ENCODE data around the gene FITM2.
"Not testable (repeated sequence)": the region's sequence is repeated elsewhere in the genome, so short reads cannot be mapped to it uniquely, and the experiment has no call there.

FITM2 gene

DNA sequence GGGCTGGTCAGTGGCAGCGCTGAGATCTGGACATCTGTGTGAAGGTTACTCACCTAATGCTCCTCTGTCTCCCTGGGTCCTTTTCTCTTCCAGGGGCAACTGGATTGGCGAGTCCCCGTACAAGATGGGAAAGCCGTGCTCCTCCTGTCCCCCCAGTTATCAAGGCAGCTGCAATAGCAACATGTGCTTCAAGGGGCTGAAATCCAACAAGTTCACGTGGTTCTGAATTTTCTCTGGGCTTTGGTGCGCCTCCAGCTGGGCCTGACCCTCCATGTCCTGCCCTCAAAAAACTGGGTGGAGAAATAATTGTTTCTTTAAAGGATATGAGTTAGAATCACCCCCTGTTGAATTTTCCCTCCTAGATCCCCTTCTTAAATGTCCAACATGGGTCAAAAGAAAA, 39.6 kb upstream of the FITM2 start:
- 95% methylated on average over 6 of the region's 6 CpGs for WGBS
- Histone ChIP-seq H2BK12ac (ENCODE audit: low read length in 2 of 2) (no peak overlapping the region), H2BK5ac (ENCODE audit: low read depth, low read length, poor library complexity, severe bottlenecking) (no peak overlapping the region), H3K14ac (ENCODE audit: low read length in 2 of 2) (no peak overlapping the region), H3K4ac (ENCODE audit: low read depth in 1 of 2, low read length in 2 of 2) (no peak overlapping the region), H2BK15ac (ENCODE audit: low read depth, poor library complexity, severe bottlenecking) (no peak overlapping the region), H3K79me1 (replicated peaks; ENCODE audit: low read length, poor library complexity, severe bottlenecking) (no peaks in the 10 kb centered on the region), H3K4me3 (ENCODE audit: insufficient read depth in 1 of 2, low read depth in 1 of 2, low read length in 2 of 2) (no peak overlapping the region), H3K4me1 (ENCODE audit: control insufficient read depth, insufficient read depth, low read depth, low read length) (no peaks in the 10 kb centered on the region), H3K9ac (ENCODE audit: low read length) (no peak overlapping the region), H2AFZ (ENCODE audit: low read depth, low read length) (no peak overlapping the region), H2AK5ac (ENCODE audit: low read length, severe bottlenecking) (no peak overlapping the region), H2BK120ac (ENCODE audit: low read depth, low read length) (no peak overlapping the region), H4K8ac (ENCODE audit: low read length) (no peak overlapping the region), H3K18ac (ENCODE audit: low read depth in 1 of 2, low read length in 2 of 2) (no peak overlapping the region), H3K36me3 (ENCODE audit: control insufficient read depth in 1 of 2, insufficient read depth in 2 of 2, low read depth in 1 of 2, low read length in 2 of 2) (no peaks in the 10 kb centered on the region), H3K27me3 (ENCODE audit: control insufficient read depth in 1 of 2, insufficient read depth in 1 of 2, low read length in 2 of 2) (peaks cover 8 to 29% of the 10 kb centered on the region in 2 experiments), H4K91ac (ENCODE audit: low read length) (no peak overlapping the region), H3K27ac (ENCODE audit: low read length, poor library complexity, severe bottlenecking) (no peak overlapping the region), H3K23ac (ENCODE audit: low read length in 2 of 2) (no peak overlapping the region), H3K4me2 (ENCODE audit: low read length, poor library complexity, severe bottlenecking) (no peak overlapping the region), H3K9me3 (ENCODE audit: control insufficient read depth, low read length) (no peaks in the 10 kb centered on the region)
- DNase-seq: no peak

DNA sequence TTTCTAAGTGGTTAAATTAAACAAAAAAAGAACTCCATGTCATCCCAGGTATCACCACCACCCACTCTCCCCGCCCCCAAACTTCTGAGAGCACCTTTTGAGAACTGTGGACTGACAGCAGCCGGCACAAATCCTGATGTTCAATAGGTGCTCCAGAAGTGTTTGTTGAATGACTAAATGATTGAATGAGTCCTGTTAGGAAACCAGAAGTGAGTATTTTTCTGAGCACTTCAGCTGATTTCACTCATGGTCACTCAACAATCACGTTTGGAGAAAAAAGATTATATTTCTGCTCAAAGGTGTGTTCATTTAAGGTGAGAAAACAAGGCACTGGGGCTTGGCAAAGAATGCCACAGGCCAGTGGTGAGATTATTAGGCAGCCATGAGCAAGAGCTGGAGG, 38.3 kb upstream of the FITM2 start:
- no peak overlapping the region for H4K91ac ChIP-seq (ENCODE audit: low read length)
- no peak overlapping the region for H3K14ac ChIP-seq (ENCODE audit: low read length in 2 of 2)
- no peak overlapping the region for H3K27ac ChIP-seq (ENCODE audit: low read length, poor library complexity, severe bottlenecking)
- no peaks in the 10 kb centered on the region for H3K9me3 ChIP-seq (ENCODE audit: control insufficient read depth, low read length)
- no peak overlapping the region for H3K23ac ChIP-seq (ENCODE audit: low read length in 2 of 2)
- H3K18ac ChIP-seq (ENCODE audit: low read depth in 1 of 2, low read length in 2 of 2): no peak overlapping the region
- H3K9ac ChIP-seq (ENCODE audit: low read length): no peak overlapping the region
- no peak overlapping the region for H3K4me2 ChIP-seq (ENCODE audit: low read length, poor library complexity, severe bottlenecking)
- no peak overlapping the region for H2BK5ac ChIP-seq (ENCODE audit: low read depth, low read length, poor library complexity, severe bottlenecking)
- H3K4me1 ChIP-seq (ENCODE audit: control insufficient read depth, insufficient read depth, low read depth, low read length): no peaks in the 10 kb centered on the region
- 66% methylated on average over 3 of the region's 3 CpGs for WGBS
- no peak overlapping the region for H2BK15ac ChIP-seq (ENCODE audit: low read depth, poor library complexity, severe bottlenecking)
- H2AK5ac ChIP-seq (ENCODE audit: low read length, severe bottlenecking): no peak overlapping the region
- no peaks in the 10 kb centered on the region for H3K79me1 ChIP-seq (replicated peaks; ENCODE audit: low read length, poor library complexity, severe bottlenecking)
- no peak overlapping the region for H3K4me3 ChIP-seq (ENCODE audit: insufficient read depth in 1 of 2, low read depth in 1 of 2, low read length in 2 of 2)
- H3K36me3 ChIP-seq (ENCODE audit: control insufficient read depth in 1 of 2, insufficient read depth in 2 of 2, low read depth in 1 of 2, low read length in 2 of 2): no peaks in the 10 kb centered on the region
- no peak overlapping the region for H2AFZ ChIP-seq (ENCODE audit: low read depth, low read length)
- peaks cover 8 to 24% of the 10 kb centered on the region in 2 experiments for H3K27me3 ChIP-seq (ENCODE audit: control insufficient read depth in 1 of 2, insufficient read depth in 1 of 2, low read length in 2 of 2)
- no peak overlapping the region for H2BK120ac ChIP-seq (ENCODE audit: low read depth, low read length)
- no peak overlapping the region for H4K8ac ChIP-seq (ENCODE audit: low read length)
- H2BK12ac ChIP-seq (ENCODE audit: low read length in 2 of 2): no peak overlapping the region
- DNase-seq: no peak
- H3K4ac ChIP-seq (ENCODE audit: low read depth in 1 of 2, low read length in 2 of 2): no peak overlapping the region

DNA sequence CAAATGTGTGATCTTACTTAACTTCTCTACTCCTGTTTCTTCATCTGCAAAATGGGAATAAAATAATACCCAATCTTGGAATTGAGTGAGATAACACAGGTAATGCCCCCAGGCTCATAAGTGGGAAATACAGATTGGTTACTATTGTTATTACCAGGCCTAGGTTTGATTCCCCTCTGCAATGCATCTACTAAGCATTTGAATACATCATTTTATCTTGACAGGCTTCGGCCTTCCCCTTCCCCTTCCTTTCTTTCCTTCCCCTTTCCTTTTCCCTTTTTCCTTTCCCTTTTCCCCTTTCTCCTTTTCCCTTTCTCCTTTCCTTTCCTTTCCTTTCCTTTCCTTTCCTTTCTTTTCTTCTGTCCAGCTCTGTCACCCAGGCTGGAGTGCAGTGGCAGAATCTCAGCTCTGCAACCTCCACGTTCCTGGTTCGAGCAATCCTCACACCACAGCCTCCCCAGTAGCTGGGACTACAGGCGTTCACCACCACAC, 37.2 kb upstream of the FITM2 start:
- H3K27me3 ChIP-seq (ENCODE audit: control insufficient read depth in 1 of 2, insufficient read depth in 1 of 2, low read length in 2 of 2): peaks cover 8 to 24% of the 10 kb centered on the region in 2 experiments
- H3K4me1 ChIP-seq (ENCODE audit: control insufficient read depth, insufficient read depth, low read depth, low read length): no peaks in the 10 kb centered on the region
- H3K4me2 ChIP-seq (ENCODE audit: low read length, poor library complexity, severe bottlenecking): no peak overlapping the region
- H3K79me1 ChIP-seq (replicated peaks; ENCODE audit: low read length, poor library complexity, severe bottlenecking): no peaks in the 10 kb centered on the region
- WGBS: 76% methylated on average over 2 of the region's 4 CpGs
- H3K18ac ChIP-seq (ENCODE audit: low read depth in 1 of 2, low read length in 2 of 2): no peak overlapping the region
- H4K91ac ChIP-seq (ENCODE audit: low read length): no peak overlapping the region
- no peaks in the 10 kb centered on the region for H3K36me3 ChIP-seq (ENCODE audit: control insufficient read depth in 1 of 2, insufficient read depth in 2 of 2, low read depth in 1 of 2, low read length in 2 of 2)
- H3K14ac ChIP-seq (ENCODE audit: low read length in 2 of 2): no peak overlapping the region
- no peak overlapping the region for H2BK12ac ChIP-seq (ENCODE audit: low read length in 2 of 2)
- no peak overlapping the region for H3K4ac ChIP-seq (ENCODE audit: low read depth in 1 of 2, low read length in 2 of 2)
- H2BK120ac ChIP-seq (ENCODE audit: low read depth, low read length): no peak overlapping the region
- no peak overlapping the region for H2BK15ac ChIP-seq (ENCODE audit: low read depth, poor library complexity, severe bottlenecking)
- no peak for DNase-seq
- H3K27ac ChIP-seq (ENCODE audit: low read length, poor library complexity, severe bottlenecking): no peak overlapping the region
- no peak overlapping the region for H3K4me3 ChIP-seq (ENCODE audit: insufficient read depth in 1 of 2, low read depth in 1 of 2, low read length in 2 of 2)
- H2BK5ac ChIP-seq (ENCODE audit: low read depth, low read length, poor library complexity, severe bottlenecking): no peak overlapping the region
- no peak overlapping the region for H4K8ac ChIP-seq (ENCODE audit: low read length)
- no peak overlapping the region for H3K23ac ChIP-seq (ENCODE audit: low read length in 2 of 2)
- H3K9me3 ChIP-seq (ENCODE audit: control insufficient read depth, low read length): no peaks in the 10 kb centered on the region
- H3K9ac ChIP-seq (ENCODE audit: low read length): no peak overlapping the region
- no peak overlapping the region for H2AFZ ChIP-seq (ENCODE audit: low read depth, low read length)
- no peak overlapping the region for H2AK5ac ChIP-seq (ENCODE audit: low read length, severe bottlenecking)

DNA sequence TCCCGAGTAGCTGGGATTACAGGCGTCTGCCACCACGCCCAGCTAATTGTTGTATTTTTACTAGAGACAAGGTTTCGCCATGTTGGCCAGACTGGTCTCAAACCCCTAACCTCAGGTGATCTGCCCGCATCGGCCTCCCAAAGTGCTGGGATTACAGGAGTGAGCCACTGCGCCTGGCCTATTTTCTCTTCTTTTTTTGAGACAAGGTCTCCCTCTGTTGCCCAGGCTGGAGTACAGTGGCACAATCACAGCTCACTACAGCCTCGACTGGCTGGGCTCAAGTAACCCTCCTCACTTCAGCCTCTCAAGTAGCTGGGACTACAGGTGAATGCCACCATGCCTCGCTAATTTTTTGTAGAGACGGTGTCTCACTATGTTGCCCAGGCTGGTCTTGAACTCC, 34.9 kb upstream of the FITM2 start:
- 87% methylated on average over 10 of the region's 10 CpGs for WGBS
- H2BK120ac ChIP-seq (ENCODE audit: low read depth, low read length); H3K23ac ChIP-seq (ENCODE audit: low read length in 2 of 2); H3K4ac ChIP-seq (ENCODE audit: low read depth in 1 of 2, low read length in 2 of 2); H3K4me2 ChIP-seq (ENCODE audit: low read length, poor library complexity, severe bottlenecking); H2BK12ac ChIP-seq (ENCODE audit: low read length in 2 of 2); H2BK5ac ChIP-seq (ENCODE audit: low read depth, low read length, poor library complexity, severe bottlenecking); H3K79me1 ChIP-seq (replicated peaks; ENCODE audit: low read length, poor library complexity, severe bottlenecking); H3K9me3 ChIP-seq (ENCODE audit: control insufficient read depth, low read length); H3K27ac ChIP-seq (ENCODE audit: low read length, poor library complexity, severe bottlenecking); H3K14ac ChIP-seq (ENCODE audit: low read length in 2 of 2); H3K4me1 ChIP-seq (ENCODE audit: control insufficient read depth, insufficient read depth, low read depth, low read length); H3K18ac ChIP-seq (ENCODE audit: low read depth in 1 of 2, low read length in 2 of 2); H3K36me3 ChIP-seq (ENCODE audit: control insufficient read depth in 1 of 2, insufficient read depth in 2 of 2, low read depth in 1 of 2, low read length in 2 of 2); H4K91ac ChIP-seq (ENCODE audit: low read length); H4K8ac ChIP-seq (ENCODE audit: low read length); H2BK15ac ChIP-seq (ENCODE audit: low read depth, poor library complexity, severe bottlenecking); DNase-seq; H3K4me3 ChIP-seq (ENCODE audit: insufficient read depth in 1 of 2, low read depth in 1 of 2, low read length in 2 of 2); H2AK5ac ChIP-seq (ENCODE audit: low read length, severe bottlenecking); H3K9ac ChIP-seq (ENCODE audit: low read length); H2AFZ ChIP-seq (ENCODE audit: low read depth, low read length): not testable (repeated sequence)
- peaks cover 0 to 20% of the 10 kb centered on the region in 2 experiments for H3K27me3 ChIP-seq (ENCODE audit: control insufficient read depth in 1 of 2, insufficient read depth in 1 of 2, low read length in 2 of 2)

All from mesenchymal stem cell (in vitro differentiated cells and primary cell).